HG03521 (cell line): ENCODE measurements around the gene DPF3.

ENCODE experiments used
- ATAC-seq: cut with Tn5 transposase; IDR thresholded peaks from one replicate; pipeline ENCODE4 v1.9.1; 2021; ENCODE audit warnings: mild to moderate bottlenecking, moderate library complexity; ENCODE audit not compliant: unreplicated experiment

The DPF3 gene

DNA sequence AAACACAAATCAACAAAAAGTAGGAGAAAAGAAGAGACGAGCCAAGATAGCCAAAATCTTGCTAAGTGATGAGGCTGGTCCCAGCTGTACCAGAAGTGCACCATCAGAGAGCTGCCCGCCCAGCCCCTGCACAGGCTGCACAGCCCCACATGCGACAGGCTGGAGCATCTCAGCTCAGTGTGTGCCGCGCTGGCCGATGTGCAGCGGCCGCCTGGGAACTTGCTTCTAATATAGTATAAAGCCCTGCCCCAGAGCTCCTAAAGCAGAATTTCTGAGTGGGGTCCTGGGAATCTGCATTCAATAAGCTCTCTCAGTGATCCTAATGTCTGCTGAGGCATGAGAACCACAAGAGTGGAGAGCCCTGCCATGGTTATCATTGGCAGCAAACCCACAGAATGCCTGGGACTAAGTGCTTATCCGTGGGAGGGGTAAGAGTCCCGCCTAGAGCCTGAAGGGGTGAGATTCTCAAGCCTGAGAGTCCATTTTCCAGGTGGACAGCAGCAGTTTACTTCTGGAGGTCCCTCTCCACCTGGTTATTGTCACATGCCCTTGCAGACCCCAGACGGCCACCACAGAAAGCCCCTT lies 171.6 kb downstream of the DPF3 start:
- no peak for ATAC-seq

DNA sequence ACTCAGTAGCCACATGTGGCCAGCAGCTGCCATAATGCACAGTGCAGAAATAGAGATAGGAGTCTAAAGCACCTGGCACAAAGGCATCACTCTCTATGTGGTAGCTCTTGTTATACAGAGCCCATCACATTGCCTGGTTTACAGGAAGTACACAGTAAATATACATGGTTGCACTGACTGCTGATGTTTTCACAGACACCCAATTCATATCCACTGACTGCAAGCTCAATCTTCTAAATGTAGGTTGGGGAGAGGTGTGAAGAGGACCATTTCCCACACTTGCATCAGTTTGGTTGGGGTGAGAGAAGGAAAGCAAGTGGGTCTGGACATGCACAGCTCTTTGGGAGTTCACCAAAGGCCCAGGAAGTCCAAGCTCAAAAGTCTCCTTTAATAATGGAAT lies 172.8 kb downstream of the DPF3 start:
- ATAC-seq = no peak

DNA sequence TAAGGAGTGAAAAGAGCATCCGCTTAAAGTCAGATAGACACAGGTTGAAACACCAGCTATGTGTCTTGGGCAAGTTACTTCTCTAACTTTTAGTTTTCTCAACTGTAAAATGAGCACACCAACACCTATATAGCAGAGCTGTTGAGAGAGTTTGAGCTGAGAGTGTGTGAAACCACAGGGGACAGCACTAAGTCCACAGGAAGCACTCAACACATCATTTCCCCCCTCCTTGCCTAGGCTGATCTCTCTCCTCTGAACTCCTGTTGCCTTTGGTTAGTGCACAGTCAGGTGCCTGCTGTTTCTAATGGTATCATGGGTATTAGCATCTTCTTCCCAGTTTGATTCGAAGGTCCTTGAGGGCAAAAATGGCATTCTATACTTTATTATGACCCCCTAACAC lies 176.7 kb downstream of the DPF3 start:
- ATAC-seq = no peak

DNA sequence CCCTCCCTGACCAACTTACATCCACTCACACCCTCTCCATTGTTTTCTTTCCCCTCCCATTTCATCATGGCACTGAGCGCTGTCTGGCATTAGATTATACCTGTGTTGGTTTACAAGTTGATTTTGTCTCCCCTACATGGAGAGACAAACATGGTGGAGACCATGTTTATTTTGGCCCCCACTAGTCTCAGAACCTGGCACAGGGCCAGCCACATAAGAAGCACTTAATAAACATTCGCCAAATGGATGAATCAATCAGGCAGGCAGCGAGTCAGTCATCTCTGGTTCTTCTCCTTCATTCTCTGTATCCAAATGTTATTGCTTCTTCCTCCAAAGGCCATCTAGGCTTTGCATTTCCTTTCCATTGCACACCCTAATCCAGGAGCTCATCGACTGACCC lies 177.4 kb downstream of the DPF3 start:
- no peak for ATAC-seq

DNA sequence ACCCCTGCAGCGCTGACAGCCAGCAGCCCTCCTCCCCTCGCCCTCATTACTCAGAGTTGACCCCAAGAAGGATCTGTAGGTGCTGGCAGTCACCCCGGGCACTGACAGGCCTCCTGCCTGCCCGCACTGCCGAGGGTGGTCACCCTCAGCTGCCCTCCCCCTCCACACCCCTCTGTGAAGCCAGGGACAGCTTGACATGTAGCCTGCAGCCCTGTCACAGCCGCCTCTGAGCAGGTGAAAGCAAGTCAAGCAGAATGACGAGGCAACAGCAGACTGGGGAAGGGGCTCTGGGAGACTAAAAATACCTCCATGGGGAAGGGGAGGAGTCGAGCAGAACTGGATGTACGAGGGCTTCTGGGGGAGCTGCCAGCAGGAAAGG lies 178.1 kb downstream of the DPF3 start:
- no peak for ATAC-seq

DNA sequence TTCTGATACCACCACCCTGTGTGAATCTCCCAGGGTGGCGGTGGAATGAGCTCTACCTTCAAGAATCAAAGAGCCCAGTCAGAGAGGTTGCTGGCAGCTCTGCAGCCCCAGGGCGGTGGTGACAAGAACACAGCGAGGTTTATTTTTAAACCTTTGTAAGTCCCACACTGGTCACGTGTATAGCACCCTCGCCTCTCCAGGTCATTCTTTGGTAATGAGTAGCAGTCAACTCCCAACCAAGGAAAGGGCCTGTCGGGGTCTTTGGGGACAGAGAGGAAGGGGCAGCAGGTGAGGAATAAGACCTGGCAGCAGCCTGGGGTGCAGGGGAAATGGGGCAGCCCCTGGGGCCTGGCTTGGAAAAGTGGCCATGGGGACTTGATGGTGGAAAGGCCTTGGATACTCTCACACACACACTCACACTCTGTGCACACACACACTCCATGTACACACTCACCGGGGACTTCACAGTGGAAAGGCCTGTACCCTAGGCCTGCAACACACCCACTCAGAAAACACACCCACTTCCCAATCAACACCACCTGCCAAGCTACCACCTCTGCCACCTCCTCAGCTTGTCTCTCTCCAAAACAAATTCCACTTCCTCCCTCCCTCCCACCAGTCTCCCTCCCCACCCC lies 178.6 kb downstream of the DPF3 start:
- no peak for ATAC-seq

DNA sequence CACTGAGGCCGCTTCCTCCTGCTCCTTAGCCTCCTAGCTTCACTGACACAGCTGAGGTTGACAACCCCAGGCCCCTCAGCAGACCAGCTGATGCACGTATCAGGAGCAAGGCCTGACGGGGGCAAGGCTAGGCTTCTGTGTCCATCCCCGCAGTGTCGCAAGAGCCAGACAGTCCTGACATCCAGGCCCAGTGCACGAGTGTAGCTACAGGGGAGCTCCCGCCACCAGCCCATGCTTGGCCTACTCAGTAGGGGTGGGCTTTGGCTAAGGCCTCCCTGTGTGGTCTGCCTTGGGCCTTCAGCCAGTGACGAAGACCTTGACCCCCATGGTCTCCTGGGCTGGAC lies 179.1 kb downstream of the DPF3 start:
- no peak for ATAC-seq

DNA sequence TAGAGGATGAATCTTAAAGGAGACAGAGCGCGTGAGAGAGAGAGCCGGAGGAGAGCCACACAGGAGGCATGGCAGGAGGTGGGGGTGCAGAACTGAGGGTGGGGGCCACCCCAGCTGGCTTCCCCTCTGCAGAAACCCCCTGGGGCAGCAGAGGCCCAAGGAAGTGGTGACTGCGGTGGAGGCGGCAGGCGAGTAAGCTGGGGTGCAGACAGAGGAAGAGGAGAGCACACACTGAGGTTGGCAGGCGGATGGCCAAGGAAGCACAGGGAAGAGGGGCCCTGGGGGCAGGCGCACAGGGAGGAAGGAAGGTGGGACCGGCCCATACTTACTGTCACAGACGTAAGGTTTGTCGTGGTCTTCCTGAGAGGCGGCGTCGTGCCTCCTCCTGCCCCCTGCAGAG lies 179.8 kb downstream of the DPF3 start:
- no peak for ATAC-seq

DNA sequence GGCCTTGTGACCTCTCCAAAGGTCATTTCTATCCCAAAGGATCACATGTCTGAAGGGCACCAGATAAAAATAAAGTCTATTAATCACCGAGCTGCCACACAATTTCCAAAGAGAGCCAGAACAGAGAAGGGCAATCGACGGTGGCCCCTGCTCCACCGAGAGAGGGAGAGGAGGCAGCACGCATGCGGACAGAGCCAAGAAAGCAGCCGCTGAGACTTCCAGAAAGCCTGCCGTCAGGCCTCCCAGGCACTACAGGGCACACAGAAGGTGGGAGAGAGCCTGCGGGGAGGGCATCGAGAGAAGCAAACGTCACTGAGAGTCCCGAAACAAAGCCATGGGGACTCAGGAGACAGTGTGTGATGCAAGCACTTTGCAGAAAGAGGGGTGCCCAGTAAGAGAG lies 182.0 kb downstream of the DPF3 start:
- no peak for ATAC-seq

DNA sequence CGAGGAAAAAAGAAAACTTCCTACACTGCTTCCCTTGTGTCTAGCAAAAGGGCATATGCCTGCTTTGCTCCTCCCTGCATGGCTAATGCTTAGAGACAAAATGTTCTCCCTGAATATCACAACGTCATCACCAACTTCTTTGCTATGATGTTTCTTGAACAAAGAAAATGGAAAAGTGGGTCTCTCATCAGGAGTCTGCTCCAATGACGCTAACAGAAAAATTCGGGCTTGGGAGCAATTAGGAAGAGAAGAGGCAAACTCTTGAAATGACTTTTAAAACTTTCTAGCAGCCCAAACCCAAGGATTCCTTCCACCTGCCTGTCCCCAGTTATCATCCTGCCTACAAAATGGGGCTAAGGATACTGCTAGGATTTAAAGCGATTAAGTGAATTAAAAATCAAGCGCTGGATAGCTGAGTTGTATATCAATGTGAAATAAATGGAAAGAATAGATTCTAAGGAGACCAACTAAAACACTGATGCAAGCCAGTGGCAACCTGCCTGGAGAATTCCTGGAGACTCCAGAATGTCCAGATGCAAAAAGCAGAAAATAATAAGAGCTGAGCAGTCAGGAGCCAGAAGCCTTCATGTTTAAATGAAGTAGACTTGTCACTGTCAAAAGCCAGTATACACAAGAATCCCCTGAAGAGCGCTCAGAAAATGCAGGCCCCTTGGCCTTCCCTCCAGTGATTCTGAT lies 183.8 kb downstream of the DPF3 start:
- ATAC-seq = no peak

DNA sequence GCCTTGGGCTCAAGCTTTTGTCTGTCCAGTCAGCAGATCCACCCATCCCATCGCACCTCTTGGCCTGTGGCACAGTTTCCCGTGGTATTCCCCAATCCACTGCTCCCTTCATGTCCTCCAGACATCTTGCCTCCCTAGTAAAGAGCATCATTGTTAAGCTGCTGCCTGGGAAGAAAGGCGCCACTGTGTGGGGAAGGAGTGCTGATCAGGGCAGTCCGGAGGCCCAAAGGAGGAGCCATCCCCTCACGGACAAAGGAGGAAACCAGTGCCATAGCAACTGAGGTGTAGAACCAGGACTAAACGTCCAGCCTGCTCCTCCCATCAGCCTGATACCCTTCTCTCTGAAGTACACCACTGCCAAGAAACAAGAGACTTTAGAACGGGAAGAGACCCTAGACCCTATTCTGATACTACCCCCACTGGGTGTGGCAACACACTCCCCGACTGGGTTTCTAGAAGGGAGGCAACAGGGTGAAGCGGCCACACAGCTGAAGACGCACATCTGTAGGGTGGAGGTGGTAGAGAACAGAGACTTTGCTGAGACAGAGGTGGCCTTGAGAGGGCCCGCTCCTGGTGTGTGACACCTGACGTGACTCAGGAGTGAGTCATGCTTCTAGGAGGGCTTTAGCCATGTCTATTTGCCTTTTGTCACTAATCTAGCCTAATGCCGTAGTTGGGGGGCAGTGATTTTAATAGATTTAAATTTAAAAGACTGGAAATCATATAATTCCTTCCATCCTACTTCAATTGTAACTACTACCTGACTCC lies 185.0 kb downstream of the DPF3 start:
- ATAC-seq = no peak

DNA sequence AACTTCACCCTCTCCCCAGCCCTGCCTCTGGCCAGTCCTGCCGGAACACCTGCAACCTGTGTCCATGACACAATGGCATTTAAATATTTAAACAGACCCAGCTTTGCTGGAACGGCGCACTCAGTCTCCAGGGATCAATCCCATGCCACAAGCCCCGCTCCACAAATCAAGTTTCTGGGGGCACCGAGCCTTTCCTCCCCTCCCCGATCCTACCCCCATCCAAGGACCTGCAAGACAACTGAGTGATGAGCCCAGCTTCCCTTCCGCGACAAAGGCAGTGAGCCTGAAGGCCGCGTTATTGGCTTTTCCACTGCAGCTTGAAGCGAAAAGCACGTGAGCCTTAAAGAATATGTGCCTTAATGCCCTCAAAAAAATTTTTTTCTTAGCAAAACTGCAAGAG lies 185.7 kb downstream of the DPF3 start:
- ATAC-seq = no peak

DNA sequence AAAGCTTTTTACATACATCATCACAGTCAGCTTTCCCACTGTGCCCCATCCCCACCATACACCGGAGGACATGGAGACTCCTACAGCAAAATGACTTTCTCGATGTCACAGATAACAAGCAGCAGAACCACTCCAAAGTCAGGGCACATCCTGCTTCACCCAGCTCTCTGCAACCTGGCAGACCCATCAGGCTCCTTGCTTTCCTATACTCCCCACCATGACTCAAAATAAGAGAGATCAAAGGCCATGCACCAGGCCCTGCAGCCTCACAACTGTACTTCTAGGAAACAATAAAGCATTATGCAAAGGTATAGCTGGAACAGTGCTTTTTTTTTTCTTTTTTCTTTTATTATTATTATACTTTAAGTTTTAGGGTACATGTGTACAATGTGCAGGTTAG lies 187.4 kb downstream of the DPF3 start:
- no peak for ATAC-seq

DNA sequence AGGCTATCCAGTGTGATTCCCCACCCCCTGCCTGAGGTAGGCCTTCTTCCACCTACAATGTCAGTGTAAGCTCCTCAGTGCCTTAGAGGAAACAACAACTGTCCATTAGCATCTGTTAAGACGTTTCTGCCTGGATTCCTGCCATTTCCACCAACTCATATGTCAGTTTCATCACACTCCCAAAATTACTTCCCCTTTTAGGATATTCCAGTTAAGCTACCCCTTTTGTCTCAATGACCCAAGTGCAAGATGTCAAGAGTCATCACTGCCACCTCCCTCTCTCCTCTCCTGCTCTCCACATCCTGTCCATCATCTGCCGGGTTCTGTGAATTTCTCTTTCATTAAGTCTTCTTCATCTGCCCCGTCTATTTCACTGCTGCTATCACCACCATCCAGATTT lies 189.4 kb downstream of the DPF3 start:
- no peak for ATAC-seq

DNA sequence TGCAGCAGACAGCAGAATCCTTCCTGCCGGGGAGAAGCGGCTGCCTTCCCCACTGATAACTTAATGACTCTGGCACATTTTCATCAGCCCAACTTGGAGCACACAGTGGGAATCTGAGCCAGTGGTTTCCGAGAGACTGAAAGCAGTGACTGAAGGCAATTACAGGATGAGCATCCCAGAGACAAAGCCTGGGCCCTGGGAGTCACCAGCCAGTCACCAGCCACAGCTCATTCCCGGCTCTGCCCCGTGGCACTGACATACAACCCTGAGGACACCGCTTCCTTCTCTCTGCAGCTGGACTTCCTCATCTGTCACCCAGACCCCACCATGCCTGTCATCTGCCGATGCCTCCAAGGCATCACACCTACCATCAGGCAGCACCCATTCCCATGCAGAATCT lies 192.3 kb downstream of the DPF3 start:
- ATAC-seq = no peak

DNA sequence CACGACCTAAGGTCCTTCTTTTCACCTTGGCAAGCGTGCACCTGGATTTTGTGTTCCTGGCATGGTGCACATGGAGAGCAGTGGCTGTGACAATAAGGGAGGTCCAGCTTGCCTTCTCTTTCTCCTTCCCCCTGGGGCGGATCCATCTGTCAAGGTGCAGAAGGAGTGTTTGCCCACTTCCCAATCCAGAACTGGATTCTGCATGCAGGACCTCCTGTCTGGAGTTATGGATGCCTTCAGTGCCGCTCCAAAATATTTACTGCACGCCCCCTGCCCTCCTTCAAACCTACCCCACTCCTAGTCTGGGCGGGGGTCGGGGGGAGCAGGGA lies 192.7 kb downstream of the DPF3 start:
- ATAC-seq = no peak

DNA sequence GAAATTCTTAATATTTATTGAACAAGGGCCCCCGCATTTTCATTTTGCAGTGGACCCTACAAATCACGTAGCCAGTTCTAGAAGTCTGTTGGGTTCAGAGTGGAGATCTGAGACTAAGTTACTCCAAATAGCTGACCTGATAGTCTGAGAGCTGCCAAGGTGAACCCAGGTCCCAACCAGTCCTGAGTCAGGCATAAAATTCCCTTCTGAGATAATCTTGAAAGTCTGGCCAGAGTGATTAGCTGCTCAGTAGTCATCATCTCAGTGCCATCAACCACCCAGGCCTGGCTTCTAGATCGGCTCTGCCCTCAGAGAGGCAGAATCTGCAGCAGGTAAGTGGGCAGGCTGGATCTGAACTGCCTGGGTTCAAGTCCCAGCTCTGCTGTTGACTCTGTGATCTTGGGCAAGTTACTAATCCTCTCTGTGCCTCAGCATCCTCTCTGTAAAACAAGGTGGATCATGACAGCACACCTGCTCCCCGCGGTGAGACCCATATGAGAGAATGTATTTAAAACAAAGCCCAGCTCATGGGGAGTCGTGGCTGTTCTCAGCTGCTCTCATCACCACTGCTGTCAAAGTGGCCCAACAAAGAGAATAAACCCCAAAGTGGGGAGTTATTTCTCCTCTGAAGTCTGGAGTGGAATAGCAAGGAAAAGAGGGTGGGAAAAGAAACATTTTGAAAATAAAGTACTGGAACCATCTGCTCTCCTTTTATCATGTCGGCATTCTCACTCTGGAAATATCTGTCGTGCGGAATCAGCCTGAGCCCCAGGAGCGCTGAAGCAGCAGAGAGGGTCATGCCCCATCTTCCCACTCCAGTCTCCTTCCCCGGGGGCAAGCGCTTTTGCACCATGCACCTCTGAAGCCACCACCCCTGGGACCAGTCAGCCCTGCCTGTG lies 193.3 kb downstream of the DPF3 start:
- ATAC-seq = no peak

DNA sequence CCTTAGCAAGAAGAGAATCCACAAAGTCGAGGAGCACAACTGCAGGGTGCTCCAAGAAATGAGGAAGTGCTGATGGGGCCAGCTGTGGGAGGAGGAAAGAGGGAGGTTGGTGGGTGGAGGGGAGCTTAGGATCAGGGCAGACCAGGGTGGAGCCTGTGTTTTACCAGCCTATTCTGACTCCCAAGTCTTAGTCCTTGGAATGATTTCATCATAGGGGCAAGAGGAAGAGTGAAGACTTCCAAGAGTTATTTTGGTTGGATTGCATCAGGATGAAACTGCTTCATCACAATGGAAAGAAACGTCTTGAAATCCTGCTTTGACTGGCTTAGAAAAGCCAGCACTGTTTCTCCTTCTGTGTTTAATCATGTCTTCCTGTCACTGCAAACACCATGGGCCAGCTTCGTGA lies 194.0 kb downstream of the DPF3 start:
- no peak for ATAC-seq

DNA sequence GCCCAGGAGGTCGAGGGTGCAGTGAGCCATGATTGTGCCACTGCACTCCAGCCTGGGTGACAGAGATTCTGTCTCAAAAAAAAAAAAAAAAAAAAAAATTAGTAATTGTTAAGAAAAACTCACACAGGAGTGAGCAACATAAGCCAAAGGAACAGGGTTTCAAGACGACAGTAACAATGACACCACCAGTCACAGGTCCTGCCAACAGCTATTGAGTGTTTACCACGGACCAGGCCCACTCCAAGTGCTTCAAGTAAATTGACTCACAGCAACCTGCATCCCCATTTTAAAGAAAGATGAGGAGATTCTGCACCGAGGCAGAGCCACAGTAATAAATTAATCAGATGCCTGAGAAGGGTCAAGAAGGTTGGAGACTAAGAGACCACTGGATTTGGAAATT lies 194.5 kb downstream of the DPF3 start:
- ATAC-seq = no peak

DNA sequence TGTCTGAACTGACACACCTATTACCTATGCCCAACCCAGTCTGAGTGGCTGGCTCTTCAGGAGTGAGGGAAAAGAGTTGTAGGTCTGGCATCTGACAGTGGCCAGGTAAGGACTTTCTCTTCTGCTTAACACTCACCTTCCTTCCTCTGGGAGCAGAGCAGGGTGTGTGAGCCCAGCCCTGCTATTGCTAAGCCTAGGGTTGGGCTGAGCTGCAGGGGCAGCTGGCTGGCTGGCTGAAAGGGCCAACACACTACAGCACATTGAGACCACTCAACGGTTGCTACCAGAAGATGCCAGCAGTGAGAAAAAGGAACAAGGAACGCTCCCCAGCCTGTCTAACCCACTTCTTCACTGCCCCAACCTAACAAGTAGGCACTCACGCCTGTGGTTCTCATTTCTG lies 201.2 kb downstream of the DPF3 start:
- ATAC-seq = no peak

DNA sequence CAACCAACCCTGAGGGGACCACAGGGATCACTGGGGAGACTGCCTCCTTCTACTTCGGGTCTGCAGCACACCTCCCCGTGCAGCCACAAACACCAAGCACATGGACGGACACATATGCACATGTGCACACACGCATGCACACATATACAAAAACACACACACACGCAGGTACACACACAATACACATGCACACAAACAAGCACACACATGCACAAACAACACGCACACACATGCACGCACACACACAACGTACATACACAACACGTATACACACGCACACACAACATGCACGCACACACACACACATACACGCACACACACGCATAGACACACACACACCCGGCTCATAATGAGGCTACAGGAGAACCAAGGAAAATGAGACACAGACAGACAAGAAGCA lies 203.6 kb downstream of the DPF3 start:
- ATAC-seq = no peak
